Thyroid gland (tissue), 4 donors: ENCODE measurements around the gene SLC6A19. TPM values are rescaled to one million over a fixed set of nuclear protein-coding genes. Genes with fewer than 3 reads are reported as not detected.

Experiments used
- DNase-seq, 2 donors: peaks; one replicate each; pipeline ENCODE4 v3.0.0-alpha.2; 2019
- H3K27ac ChIP-seq, 3 donors: fragments of 200-600 bp; sonication (generic); 1 replicate in 2 of 3; 2 replicates in 1 of 3; pipeline ENCODE4 v1.5.1; 2016 to 2019; ENCODE audit warnings: mild to moderate bottlenecking in 1 of 3, moderate library complexity in 1 of 3
- H3K27me3 ChIP-seq: fragments of 200-600 bp; sonication (generic); one replicate; pipeline ENCODE4 v1.5.1; 2019
- H3K36me3 ChIP-seq, 2 donors: fragments of 200-600 bp; sonication (generic); one replicate each; pipeline ENCODE4 v1.5.1; 2016 to 2019
- H3K4me1 ChIP-seq, 2 donors: fragments of 200-600 bp; sonication (generic); one replicate each; pipeline ENCODE4 v1.5.1; 2017 to 2019
- H3K4me3 ChIP-seq, 3 donors: fragments of 200-600 bp; sonication (generic); replicated peaks in 1 of 3; 1 replicate in 2 of 3; 2 replicates in 1 of 3; pipeline ENCODE4 v1.5.1; 2016; ENCODE audit warnings: mild to moderate bottlenecking in 1 of 3
- H3K9me3 ChIP-seq: fragments of 200-600 bp; sonication (generic); one replicate; pipeline ENCODE4 v1.5.1; 2017
- CTCF ChIP-seq, 6 experiments: fragments of 200-600 bp in 3 of 6; fragments of 450-650 bp in 3 of 6; sonication (generic) in 3 of 6; IDR thresholded peaks; one replicate each; pipeline ENCODE4 v1.5.1; 2016 to 2019; ENCODE audit warnings: antibody characterized with exemption in 6 of 6, mild to moderate bottlenecking in 2 of 6, inconsistent platforms in 1 of 6, moderate library complexity in 1 of 6
- POLR2A ChIP-seq, 2 donors: fragments of 450-650 bp; IDR thresholded peaks; one replicate each; pipeline ENCODE4 v1.6.1; 2017; ENCODE audit warnings: antibody characterized with exemption in 2 of 2, mild to moderate bottlenecking in 2 of 2, moderate library complexity in 1 of 2
- WGBS, 2 donors: methylation state at CpG; one replicate each; pipeline ENCODE4 v1.1.5; 2017; 5-methylcytosine and 5-hydroxymethylcytosine counted together
- intact Hi-C: fragments of 100-400 bp; cut with DNase I; formaldehyde crosslinking; loops from one replicate; pipeline ENCODE4 v1.15.1; 2023
- total RNA-seq, 4 donors: library from RNA; depleted of rRNA; stranded (reverse); fragments of >200 nt; gene quantifications; one replicate each; pipeline ENCODE4 v1.2.3, GENCODE V29; 2016

Gene SLC6A19
- total RNA-seq, 4 donors from 2014 or later, result not detected

- H3K4me3 ChIP-seq, result no peak overlapping the region
- intact Hi-C loops, result no loop called here
- peaks cover 0 to 6% of the 10 kb centered on the region in 2 donors for H3K4me1 ChIP-seq
- DNase-seq, result peak in 1 of 2 donors; percentile 19
- no peaks in the 10 kb centered on the region for H3K36me3 ChIP-seq
- no peak overlapping the region for H3K27ac ChIP-seq
- WGBS, 2 donors, result 38 to 65% methylated on average over 10 to 16 of the region's 18 CpGs
- no peaks in the 10 kb centered on the region for H3K27me3 ChIP-seq
- H3K9me3 ChIP-seq, result no peaks in the 10 kb centered on the region
- TF ChIP-seq POLR2A (IDR thresholded peaks at IDR 0.05) (no peak), CTCF (IDR thresholded peaks at IDR 0.05) (no peak)
Measured at GRCh38 chr5:1186351-1187233, 14.8 kb upstream of the SLC6A19 start.

- Histone ChIP-seq H3K4me3 (no peak overlapping the region), H3K27me3 (no peaks in the 10 kb centered on the region), H3K4me1 (peaks cover 0 to 6% of the 10 kb centered on the region in 2 donors), H3K27ac (no peak overlapping the region), H3K36me3 (no peaks in the 10 kb centered on the region), H3K9me3 (no peaks in the 10 kb centered on the region)
- intact Hi-C loops, result no loop called here
- TF ChIP-seq POLR2A (IDR thresholded peaks at IDR 0.05) (no peak), CTCF (IDR thresholded peaks at IDR 0.05) (no peak)
- no peak for DNase-seq
- 90 to 91% methylated on average over 5 to 6 of the region's 18 CpGs for WGBS, 2 donors
Measured at GRCh38 chr5:1187234-1187949, 14.0 kb upstream of the SLC6A19 start.

- no peak overlapping the region for H3K4me3 ChIP-seq
- H3K36me3 ChIP-seq, result no peaks in the 10 kb centered on the region
- TF ChIP-seq POLR2A (IDR thresholded peaks at IDR 0.05) (no peak), CTCF (IDR thresholded peaks at IDR 0.05) (no peak)
- WGBS, 2 donors, result 92% methylated on average over 7 to 8 of the region's 8 CpGs
- peaks cover 0 to 6% of the 10 kb centered on the region in 2 donors for H3K4me1 ChIP-seq
- intact Hi-C loops, result no loop called here
- no peak overlapping the region for H3K27ac ChIP-seq
- H3K27me3 ChIP-seq, result no peaks in the 10 kb centered on the region
- no peaks in the 10 kb centered on the region for H3K9me3 ChIP-seq
- no peak for DNase-seq
Measured at GRCh38 chr5:1187950-1188334, 13.5 kb upstream of the SLC6A19 start.

GRCh38 chr5:1188464-1188863, 12.9 kb upstream of the SLC6A19 start:
- Histone ChIP-seq H3K36me3 (no peaks in the 10 kb centered on the region), H3K9me3 (no peaks in the 10 kb centered on the region), H3K4me3 (no peak overlapping the region), H3K4me1 (peaks cover 0 to 6% of the 10 kb centered on the region in 2 donors), H3K27ac (no peak overlapping the region), H3K27me3 (no peaks in the 10 kb centered on the region)
- TF ChIP-seq CTCF (IDR thresholded peaks at IDR 0.05) (no peak), POLR2A (IDR thresholded peaks at IDR 0.05) (no peak)
- WGBS, 2 donors, result 56 to 59% methylated on average over 6 of the region's 6 CpGs
- intact Hi-C loops, result no loop called here
- DNase-seq, result no peak

- intact Hi-C loops, result no loop called here
- no peak for DNase-seq
- WGBS, 2 donors, result 88% methylated on average over 10 of the region's 10 CpGs
Measured at GRCh38 chr5:1189269-1189668, 12.1 kb upstream of the SLC6A19 start.

More at GRCh38 chr5:1189269-1189668, 12.1 kb upstream of the SLC6A19 start:
- peaks cover 0 to 6% of the 10 kb centered on the region in 2 donors for H3K4me1 ChIP-seq
- H3K9me3 ChIP-seq, result no peaks in the 10 kb centered on the region
- H3K27ac ChIP-seq, result no peak overlapping the region
- no peaks in the 10 kb centered on the region for H3K27me3 ChIP-seq
- TF ChIP-seq CTCF (IDR thresholded peaks at IDR 0.05) (no peak), POLR2A (IDR thresholded peaks at IDR 0.05) (no peak)
- no peaks in the 10 kb centered on the region for H3K36me3 ChIP-seq
- H3K4me3 ChIP-seq, result no peak overlapping the region
